A549 treated with AZD9567 at 1 μM for 4 hours (cell line): ENCODE data around the gene PCNP. TPM values are rescaled to one million over a fixed set of nuclear protein-coding genes. Genes with fewer than 3 reads are reported as not detected.

ENCODE experiments used
- total RNA-seq: library from RNA; stranded (reverse); fragments of 200-300 nt; extraction: Qiagen RNA extraction; gene quantifications from 5 replicates; pipeline ENCODE4 v1.2.3, GENCODE V29; 2022; ENCODE audit not compliant: insufficient read depth

Gene PCNP, protein sequence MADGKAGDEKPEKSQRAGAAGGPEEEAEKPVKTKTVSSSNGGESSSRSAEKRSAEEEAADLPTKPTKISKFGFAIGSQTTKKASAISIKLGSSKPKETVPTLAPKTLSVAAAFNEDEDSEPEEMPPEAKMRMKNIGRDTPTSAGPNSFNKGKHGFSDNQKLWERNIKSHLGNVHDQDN
- 91.7 to 119 TPM (median 108 TPM) in 5 replicates for total RNA-seq

DNA sequence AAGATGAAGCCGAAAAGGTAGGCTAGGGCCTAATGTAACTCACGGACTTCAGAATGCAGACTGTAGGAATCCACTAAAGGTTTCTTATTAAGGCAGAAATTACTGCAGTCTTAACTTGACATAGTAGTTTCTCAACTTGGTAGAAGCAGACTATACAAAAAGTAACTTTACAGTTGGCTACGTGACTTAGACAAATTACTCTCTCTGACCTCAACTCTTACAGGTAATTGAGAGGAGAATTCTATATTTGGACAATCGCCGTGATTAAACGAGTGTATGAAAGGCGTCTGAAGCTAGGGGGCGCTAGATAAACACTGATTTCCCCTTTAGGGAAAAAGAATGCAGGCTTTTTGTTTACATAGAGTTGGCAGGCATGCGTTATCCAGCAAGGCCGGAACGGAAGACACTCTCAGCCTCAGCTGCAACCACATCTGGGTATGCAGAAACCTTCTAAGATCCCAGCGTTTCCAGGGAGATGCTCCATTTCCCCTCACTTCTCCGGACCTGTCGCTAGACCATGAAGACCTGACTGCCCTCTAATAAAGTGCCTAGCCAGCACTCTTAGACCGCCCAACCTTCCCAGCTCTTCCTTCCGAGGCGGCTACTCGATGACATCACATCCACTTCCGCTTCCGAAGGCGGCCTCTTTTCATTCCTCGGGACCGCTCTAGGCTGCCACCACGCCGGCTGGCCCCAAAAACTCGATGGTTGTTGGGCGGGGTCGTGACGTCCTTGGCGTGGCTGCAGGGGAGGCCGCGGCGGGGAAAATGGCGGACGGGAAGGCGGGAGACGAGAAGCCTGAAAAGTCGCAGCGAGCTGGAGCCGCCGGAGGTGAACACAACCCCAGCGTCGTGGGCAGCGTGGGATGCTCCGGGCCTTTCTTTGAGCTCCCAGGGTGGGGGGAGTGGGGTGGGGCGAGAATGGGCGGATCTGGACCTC is at the start of gene PCNP:
Gene PCNP (plus strand): TSS at position 732 of the 939 bp plus-strand sequence. CDS start 36 bp downstream, at position 768.

DNA sequence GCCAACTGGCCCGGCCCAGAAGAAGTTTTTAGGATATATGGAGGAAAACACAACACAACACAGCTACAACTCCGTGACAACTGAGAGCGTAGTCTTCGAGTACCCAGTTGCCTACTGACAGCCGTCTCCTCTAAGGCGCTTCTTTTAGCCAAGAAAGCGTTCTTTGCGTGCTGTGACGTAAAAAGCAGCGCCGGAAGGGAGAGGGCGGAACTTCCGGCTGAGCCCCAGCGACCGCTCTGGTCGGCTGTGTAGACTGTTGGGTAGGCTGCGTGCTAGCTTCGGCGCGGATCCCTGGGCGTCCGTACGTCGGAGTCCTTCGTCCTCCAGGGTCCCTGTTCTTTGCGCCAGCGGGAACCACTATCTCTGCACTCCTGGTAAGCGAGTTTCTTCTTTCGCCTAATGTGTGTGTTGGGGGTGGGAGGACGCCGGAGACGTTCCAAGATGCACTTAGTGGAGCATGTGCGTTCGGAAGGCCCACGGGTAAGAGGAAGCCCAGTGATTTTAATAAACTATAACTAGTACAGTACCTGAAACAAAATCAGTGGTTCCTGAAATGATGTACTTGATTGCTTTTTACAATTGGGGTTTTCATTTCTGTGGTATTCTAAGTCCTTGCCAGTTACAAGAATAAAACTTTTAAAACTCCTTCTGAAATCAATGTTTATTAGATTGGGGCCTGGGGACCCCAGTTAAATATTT is 12.2 kb upstream of the PCNP start, which contains the start of gene TRMT10C:
Gene TRMT10C (plus strand): TSS at position 239 of the 699 bp plus-strand sequence. CDS start 2,914 bp downstream, outside the sequence.

Other genes with a start within 250 kb of the PCNP start
- gene SENP7, start 61.0 kb upstream of the PCNP start, total RNA-seq, result 1.5 to 6.3 TPM (median 1.7 TPM) in 5 replicates
- 32.4 to 44.0 TPM (median 35.7 TPM) in 5 replicates for gene TRMT10C, start 12.3 kb upstream of the PCNP start, total RNA-seq
- 9.7 to 12.3 TPM (median 11.3 TPM) in 5 replicates for gene ZBTB11, start 103.0 kb downstream of the PCNP start, total RNA-seq
- gene RPL24, start 112.5 kb downstream of the PCNP start, total RNA-seq, result 1,571 to 2,433 TPM (median 1,679 TPM) in 5 replicates
- gene CEP97, start 150.4 kb downstream of the PCNP start, total RNA-seq, result 3.7 to 6.9 TPM (median 5.2 TPM) in 5 replicates
- 20.6 to 23.2 TPM (median 22.8 TPM) in 5 replicates for gene NXPE3, start 205.0 kb downstream of the PCNP start, total RNA-seq